WTC11 (cell line): ENCODE measurements around the gene MTERF4.
A peak's percentile ranks its signal among the peaks of the same experiment; 100 is the strongest.

Source experiments
- ATF6 ChIP-seq: sonication (generic); formaldehyde crosslinking; IDR thresholded peaks from 2 replicates; pipeline ENCODE4 v1.8.1; 2023; ENCODE audit warnings: mild to moderate bottlenecking, missing genetic modification reagents
- CTCF ChIP-seq: fragments of 200-600 bp; IDR thresholded peaks from 2 replicates; pipeline ENCODE4 v1.8.0; 2022; ENCODE audit warnings: antibody characterized with exemption
- ERG ChIP-seq: fragments of 250-450 bp; sonication (Bioruptor Pico); IDR thresholded peaks from 2 replicates; pipeline ENCODE4 v1.8.0; 2021; ENCODE audit warnings: mild to moderate bottlenecking
- HMGA2 ChIP-seq: fragments of 250-450 bp; sonication (Bioruptor Pico); IDR thresholded peaks from 2 replicates; pipeline ENCODE4 v1.4.0; 2021; ENCODE audit warnings: mild to moderate bottlenecking, moderate library complexity
- NR1H2 ChIP-seq: sonication (generic); formaldehyde crosslinking; IDR thresholded peaks from 2 replicates; pipeline ENCODE4 v1.9.0; 2021; ENCODE audit warnings: mild to moderate bottlenecking, moderate library complexity, missing genetic modification reagents
- SMAD4 ChIP-seq: sonication (generic); formaldehyde crosslinking; IDR thresholded peaks from 2 replicates; pipeline ENCODE4 v1.8.0; 2022; ENCODE audit warnings: mild to moderate bottlenecking, missing genetic modification reagents
- TCF7 ChIP-seq: sonication (generic); formaldehyde crosslinking; IDR thresholded peaks from 2 replicates; pipeline ENCODE4 v1.8.0; 2022; ENCODE audit warnings: mild to moderate bottlenecking, low read depth, missing genetic modification reagents, moderate library complexity
- TEAD4 ChIP-seq: sonication (generic); formaldehyde crosslinking; IDR thresholded peaks from 2 replicates; pipeline ENCODE4 v1.8.0; 2022; ENCODE audit warnings: mild to moderate bottlenecking, missing genetic modification reagents

DNA sequence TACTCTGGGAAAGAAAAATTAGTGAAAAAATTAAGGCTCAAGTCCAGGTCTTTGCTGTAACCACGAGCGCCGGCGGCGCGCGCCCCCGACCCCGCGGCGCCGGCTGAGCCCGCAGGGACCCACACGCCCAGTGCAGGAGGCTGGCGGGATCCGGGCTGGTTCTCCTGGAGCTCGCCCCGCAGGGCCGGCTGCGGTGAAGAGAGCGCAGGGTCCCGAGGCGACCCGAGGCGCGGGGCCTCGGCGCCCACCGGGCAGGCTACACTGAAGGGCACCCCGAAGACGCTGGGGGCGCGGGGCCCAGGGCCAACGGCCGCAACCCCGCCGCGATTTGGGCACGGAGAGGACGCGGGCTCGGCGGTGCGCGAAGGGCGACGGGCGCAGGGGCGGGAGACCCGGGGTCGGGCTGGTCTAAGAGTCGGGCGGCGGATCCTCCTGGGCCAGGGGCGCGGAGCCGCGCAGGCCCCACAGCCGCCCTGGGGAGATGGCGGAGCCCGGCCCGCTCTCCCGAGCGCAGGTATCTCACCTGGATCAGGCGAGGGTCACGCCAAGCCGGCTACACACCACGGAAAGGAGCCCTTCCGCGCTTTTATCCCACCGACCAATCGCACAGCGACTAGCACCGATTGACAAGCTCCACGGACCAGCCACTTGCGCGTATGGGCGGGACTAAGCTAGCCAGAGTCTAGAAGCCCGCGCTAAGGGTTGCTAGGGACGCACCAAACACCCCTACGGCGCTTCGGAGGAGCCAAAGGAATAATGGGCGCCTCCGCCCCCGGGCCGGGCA is 47.0 kb upstream of the MTERF4 start, which contains the start of gene PASK:
- no peak for TF ChIP-seq CTCF
- no peak for TF ChIP-seq ATF6 (CRISPR knock-in tag)
- TF ChIP-seq HMGA2 (CRISPR knock-in tag), result no peak
- no peak for TF ChIP-seq SMAD4
- no peak for TF ChIP-seq TEAD4 (CRISPR knock-in tag)
- TF ChIP-seq NR1H2, result no peak
- TF ChIP-seq ERG (CRISPR knock-in tag), result no peak
- TF ChIP-seq TCF7 (CRISPR knock-in tag), result 0 out of 2 replicates have a peak, but pooled peaks have one; percentile 61
